Activated CD4-positive, alpha-beta T cell treated with anti-CD3 and anti-CD28 coated beads, Interleukin-2, amount 50 U/mL, for 48 hours (primary cell): ENCODE measurements around the gene ZNF548.
A peak's percentile ranks its signal among the peaks of the same experiment; 100 is the strongest.
"Not testable (repeated sequence)": the region's sequence is repeated elsewhere in the genome, so short reads cannot be mapped to it uniquely, and the experiment has no call there.

Experiments
- DNase-seq, 2 experiments: peaks; one replicate each; pipeline ENCODE4 v3.0.0-alpha.2; 2020

Gene ZNF548

DNA sequence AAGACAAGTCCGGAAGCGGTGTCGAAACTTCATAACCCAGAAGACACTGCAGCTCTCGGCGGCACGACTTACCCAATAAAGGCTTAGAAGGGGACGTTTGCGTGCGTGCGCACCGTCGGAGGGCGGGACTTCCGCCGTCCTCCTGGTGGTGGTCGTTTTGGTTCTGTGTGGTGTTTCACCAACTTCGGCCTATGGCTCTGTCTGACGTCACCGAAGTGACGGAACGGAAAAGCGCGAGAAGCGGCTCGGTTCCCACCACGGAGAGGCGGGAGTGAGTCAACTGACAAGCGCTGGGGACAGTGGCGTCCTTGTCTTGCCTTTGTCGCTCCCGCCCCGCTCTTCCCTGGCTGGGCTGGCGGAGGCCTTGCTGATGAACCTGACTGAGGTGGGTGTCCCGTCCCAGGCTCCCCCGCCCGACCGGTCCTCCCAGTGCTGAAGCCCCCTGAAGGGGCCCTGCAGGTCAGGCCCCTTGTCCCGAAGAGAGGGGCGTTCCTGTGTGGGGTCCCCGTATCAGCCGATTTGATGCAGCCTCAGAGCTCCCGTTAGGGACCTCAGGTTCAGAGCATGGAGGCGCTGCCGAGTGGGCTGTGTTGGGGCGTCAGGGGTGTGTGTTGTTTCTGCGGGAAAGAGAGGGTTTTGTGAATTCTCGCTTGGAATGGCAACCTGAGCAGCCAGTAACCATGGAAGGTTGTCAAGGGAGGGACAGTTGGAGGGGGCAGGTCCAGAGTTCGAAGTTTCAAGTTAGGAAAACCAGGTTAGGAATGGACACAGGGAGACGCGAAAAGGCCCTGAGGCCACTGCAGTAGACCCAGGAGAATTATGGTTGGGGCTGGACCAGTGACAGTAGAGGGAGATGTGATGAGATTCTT is at the start of gene ZNF548:
TSS of gene ZNF548 (plus strand) at position 125 of the 869 bp plus-strand sequence. CDS start at position 371, 246 bp downstream.
- peak; percentile 95 to 96 for DNase-seq

DNA sequence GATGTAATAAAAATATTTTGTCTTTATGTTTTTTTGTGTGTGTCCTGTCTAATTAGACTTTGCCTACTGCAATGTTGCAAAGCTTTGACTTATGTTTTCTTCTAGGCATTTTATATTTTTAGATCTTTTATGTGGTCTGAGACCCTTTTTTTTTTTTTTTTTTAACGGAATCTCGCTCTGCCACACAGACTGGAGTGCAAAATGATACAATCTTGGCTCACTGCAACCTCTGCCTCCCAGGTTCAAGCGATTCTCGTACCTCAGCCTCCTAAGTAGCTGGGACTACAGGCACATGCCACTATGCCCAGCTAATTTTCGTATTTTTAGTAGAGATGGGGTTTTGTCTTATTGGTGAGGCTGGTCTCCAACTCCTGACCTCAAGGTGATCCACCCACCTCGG is 47.1 kb upstream of the ZNF548 start:
- DNase-seq: no peak

DNA sequence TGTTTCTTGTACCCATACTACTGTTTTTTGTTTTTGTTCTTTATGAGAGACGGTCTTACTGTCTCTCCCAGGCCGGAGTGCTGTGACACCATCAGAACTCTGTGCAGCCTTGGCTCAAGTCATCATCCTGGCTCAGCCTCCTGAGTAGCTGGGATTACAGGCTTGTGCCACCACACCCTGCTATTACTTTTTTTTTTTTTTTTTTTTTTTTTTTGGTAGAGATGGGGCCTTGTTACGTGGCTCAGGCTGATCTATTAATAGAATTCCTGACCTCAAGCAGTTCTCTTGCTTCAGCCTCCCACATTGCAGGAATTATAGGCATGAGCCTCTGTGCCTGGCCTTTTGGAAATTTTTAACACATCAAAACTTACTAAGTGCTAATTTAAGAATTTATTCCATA is 41.5 kb upstream of the ZNF548 start:
- no peak for DNase-seq

DNA sequence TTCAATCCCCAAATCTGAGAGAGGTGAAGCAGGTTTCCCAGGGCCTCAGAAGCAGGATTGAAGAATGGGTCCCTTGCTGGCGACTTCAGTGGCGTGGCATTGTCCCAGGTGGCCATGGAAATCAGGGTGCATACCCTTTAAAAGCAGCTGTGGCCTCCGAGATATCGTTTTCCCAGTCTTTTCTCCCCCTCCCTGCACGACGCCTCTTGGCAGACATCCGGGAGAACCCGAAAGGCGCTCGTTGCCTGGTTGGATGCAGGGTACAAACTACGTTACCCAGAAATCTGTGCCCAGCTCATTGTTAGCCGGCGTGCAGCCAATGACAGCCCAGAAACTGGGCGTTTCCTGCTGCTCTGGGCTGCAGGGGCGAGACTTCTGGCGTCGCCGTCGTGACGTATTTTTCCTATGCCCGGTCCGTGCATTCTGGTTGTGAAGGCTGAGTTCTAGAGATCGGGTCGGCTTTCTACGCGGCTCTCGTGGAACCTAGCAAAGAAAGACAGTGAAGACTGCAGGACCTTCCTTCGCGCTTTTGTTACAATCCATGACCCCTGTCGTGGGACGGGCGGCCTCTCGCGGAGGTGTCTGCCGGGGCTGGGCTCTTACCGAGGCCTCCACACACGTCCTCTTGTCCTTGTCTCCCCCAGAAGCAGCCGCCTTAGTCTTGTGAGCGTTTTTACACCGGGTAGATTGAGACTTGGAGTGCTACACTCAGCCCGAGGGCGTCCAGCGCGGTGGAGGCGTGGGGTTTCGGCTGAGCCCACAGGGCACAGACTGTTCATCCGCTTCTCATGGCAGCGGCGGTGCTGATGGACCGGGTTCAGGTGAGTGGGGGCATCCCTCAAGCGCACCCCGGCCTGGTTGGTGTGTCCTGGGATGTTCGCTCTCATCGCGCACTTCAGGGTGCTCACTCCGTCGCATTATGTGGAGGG is 38.5 kb upstream of the ZNF548 start, which contains the start of gene ZNF304:
TSS of gene ZNF304 (plus strand) at position 395 of the 929 bp plus-strand sequence. CDS start at position 789, 394 bp downstream.
- peak; percentile 82 to 87 for DNase-seq

DNA sequence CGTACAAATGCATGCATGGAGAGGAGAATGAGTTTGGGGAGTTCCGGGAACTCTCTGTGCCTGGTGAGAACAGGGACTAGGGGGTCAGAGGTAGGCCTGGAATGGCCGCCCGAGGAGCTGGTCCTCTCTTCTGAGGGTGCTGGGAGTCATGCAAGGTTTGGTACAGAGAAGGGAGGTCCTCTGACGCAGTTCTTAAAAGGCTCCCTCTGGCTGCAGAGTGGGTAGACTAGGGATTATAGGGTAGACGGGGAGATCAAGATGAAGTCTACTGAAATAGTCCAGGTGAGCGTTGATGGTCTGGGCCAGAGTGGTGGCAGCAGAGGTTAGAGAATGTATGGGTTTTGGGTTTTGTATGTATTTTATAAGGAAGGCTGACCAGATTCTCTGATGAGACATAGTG is 37.8 kb upstream of the ZNF548 start:
- no peak for DNase-seq

DNA sequence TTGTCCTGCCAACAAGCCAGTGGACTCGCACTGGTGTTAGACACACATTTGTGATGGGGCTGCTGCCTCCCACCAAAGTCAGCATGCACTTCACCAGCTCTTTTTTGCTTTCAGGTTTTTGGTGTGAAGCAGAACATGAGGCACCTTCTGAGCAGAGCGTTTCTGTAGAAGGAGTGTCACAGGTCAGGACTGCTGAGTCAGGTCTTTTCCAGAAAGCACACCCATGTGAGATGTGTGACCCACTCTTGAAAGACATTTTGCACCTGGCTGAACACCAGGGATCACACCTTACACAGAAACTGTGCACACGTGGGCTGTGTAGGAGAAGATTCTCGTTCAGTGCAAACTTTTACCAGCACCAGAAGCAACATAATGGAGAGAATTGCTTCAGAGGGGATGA is 33.7 kb upstream of the ZNF548 start:
- no peak for DNase-seq

DNA sequence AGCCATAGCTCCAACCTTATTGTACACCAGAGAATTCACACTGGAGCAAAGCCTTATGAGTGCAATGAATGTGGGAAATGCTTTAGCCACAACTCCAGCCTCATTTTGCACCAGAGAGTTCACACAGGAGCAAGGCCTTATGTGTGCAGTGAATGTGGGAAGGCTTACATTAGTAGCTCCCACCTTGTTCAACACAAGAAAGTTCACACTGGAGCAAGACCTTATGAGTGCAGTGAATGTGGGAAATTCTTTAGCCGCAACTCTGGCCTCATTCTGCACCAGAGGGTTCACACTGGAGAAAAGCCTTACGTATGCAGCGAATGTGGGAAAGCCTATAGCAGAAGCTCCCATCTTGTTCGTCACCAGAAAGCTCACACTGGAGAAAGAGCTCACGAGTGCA is 32.2 kb upstream of the ZNF548 start:
- DNase-seq: no peak

DNA sequence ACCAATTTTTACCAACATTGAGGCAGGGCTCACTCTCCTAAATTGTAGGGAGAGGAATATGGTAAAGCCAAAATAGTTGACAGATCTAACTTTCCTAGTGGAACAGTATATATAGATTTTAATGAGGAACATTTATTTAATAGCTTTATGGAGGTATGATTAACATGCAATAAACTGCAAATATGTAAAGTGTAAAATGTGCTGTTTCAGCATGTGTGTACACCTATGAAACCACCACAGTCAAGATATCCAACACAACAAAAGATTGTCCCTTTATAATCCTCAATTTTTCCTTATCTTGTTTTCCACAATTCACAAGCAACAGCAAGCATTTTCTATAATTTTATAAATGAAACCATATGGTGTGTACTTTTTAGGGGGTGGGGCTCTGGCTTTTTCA is 30.4 kb upstream of the ZNF548 start:
- no peak for DNase-seq

DNA sequence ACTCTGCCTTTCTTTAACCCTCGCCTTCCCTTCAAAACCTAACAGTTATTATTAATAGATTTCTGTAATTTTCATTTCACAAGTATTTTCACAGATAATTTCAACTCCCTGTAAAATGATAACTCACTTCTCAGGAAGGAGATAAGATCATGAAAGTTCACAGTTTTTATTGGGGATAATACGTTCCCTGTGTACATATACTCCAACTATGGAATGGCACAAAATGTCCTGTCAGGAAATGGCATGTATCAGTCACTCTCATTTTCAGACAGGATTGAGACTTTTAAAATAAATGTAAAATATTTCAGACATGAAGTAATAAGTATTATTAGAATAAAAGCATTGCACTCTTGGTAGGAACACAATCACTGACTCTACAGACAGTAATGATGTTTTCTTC is 27.2 kb upstream of the ZNF548 start:
- no peak for DNase-seq

DNA sequence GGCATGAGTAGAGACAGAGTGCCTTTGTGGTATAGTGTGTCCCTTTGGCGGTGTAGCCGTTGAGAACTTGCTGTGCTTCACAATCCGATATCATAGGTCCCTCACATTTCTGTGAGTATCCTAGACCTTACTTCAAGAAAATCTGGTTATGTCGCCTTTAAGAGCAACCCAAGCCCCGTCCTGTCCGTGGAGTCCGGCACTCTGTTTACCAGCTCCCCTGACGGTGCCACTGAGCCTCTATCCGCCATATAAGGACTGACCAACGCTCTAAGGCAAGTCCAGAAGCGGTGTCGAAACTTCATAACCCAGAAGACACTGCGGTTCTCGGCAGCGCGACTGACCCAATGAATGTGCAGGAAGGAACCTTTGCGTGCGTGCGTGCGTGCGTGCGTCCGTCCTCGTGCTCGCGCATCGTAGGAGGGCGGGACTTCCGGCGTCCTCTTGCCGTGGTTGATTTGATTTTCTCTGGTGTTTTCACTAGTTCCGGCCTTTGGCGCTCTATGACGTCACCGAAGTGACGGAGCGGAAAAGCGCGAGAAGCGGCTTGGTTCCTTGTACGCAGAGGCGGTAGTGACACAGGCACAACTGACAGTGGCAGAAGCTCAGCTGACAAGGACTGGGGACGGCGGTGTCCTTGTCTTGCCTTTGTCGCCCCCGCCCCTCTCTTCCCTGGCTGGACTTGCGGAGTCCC is 26.5 kb upstream of the ZNF548 start, which contains the start of the genes TRAPPC2B and ZNF547:
TSS of gene TRAPPC2B (plus strand) at position 555 of the 691 bp plus-strand sequence. CDS start 1,283 bp downstream, outside the sequence.
TSS of gene ZNF547 (plus strand) at position 555 of the 691 bp plus-strand sequence. CDS start 5,005 bp downstream, outside the sequence.
- DNase-seq: peak; percentile 98

DNA sequence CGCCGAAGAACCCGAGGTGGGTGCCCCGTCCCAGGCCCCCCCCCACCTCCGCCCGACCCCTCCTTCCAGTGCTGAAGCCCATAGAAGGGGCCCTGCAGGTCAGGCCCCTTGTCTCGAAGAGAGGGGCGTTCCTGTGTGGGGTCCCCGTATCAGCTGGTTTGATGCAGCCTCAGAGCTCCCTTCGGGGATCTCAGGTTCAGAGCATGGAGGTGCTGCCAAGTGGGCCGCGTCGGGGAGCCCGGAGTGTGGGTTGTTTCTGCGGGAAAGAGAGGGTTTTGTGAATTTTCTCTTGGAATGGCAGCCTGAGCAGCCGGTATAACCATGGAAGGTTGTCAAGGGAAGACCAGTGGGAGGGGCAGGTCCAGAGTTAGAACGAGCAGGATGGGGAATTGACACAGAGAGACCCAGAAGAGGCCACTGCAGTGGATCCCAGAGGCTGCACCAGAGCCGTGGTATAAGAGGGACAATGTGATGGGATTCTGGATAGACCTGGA is 25.9 kb upstream of the ZNF548 start:
- DNase-seq: no peak

DNA sequence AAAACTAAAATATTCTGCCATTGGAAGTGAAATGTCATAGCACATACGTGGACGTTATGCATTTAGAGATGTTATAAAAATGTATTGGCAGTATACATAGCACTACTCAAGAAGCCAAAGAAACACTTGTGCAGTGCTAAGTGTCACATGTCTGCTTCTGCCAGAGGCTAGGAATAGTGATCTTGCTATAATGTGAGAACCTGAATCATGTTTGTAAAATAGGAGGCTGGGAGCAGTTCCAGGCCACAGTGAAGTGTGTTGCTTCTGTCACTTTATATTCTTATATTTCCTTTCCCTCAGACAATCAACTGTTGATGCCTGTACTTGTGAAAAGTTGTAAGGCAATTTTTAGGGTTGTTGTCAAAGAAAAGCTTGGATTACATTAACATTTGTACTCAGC is 22.9 kb upstream of the ZNF548 start:
- no peak for DNase-seq

DNA sequence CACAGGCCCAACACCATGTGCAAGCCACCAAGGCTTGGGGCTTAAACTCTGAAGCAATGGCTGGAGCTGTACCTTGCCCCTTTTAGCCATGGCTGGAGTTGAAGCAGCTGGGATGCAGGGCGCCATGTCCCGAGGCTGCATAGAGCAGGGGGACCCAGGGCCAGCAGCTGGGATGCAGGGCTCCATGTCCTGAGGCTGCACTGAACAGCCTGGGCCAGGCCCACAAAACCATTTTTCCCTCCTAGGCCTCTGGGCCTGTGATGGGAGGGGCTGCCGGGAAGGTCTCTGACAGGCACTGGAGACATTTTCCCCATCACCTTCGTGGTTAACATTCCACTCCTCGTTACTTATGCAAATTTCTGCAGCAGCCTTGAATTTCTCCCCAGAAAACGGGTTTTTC is 15.5 kb upstream of the ZNF548 start:
- DNase-seq: no peak

DNA sequence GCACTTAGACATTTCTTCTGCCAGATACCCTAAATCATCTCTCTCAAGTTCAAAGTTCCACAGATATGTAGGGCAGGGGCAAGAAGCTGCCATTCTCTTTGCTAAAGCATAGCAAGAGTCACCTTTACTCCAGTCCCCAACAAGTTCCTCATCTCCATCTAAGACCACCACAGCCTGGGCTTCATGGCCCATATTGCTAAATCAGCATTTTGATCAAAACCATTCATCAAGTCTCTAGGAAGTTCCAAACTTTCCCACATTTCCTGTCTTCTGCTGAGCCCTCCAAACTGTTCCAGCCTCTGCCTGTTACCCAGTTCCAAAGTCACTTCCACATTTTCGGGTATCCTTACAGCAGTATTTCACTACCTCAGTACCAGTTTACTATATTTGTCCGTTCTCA is 15.0 kb upstream of the ZNF548 start:
- DNase-seq: not testable (repeated sequence)

DNA sequence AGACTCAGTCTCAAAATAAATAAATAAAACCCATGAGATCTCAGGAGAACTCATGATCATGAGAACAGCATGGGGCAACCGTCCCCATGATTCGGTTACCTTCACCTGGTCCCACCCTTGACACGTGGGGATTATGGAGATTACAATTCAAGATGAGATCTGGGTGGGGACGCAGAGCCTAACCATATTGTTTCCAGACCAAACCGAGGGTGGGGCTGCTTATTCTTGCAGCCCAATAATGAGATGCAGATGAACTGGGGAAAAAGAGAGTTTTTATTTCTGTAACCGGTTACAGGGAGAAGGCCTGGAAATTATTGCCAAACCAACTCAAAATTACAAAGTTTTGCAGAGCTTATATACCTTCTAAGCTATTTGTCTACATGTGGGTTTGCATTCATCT is 13.5 kb upstream of the ZNF548 start:
- no peak for DNase-seq

DNA sequence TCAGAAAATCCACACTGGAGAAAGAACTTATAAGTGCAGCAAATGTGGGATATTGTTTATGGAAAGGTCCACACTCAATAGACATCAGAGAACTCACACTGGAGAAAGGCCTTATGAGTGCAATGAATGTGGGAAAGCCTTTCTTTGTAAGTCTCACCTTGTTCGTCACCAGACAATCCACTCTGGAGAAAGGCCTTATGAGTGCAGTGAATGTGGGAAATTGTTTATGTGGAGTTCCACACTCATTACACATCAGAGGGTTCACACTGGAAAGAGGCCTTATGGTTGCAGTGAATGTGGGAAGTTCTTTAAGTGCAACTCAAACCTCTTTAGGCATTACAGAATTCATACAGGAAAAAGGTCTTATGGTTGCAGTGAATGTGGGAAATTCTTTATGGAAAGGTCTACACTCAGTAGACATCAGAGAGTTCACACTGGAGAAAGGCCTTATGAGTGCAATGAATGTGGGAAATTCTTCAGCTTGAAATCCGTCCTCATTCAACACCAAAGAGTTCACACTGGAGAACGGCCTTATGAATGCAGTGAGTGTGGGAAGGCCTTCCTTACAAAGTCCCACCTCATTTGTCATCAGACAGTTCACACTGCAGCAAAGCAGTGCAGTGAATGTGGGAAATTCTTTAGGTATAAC is 12.0 kb upstream of the ZNF548 start:
- no peak for DNase-seq

DNA sequence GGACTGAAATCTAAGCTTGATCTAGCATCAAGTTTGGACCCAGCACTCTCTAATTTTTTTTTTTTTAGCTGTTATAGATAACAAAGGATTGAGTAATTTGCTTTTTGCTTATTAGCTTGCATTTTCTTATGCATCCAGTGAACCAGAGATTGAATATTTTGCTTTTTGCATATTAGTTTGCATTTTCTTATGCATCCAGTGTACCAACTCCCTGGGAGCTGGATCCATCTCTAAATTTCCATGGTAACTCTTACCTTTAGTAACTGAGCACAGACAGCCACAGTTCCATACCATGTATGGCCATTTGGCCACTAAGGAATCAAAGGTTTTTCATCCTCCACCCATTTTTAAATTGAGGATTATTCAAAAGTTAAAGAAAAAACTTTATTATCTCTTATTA is 8.7 kb upstream of the ZNF548 start:
- DNase-seq: no peak

DNA sequence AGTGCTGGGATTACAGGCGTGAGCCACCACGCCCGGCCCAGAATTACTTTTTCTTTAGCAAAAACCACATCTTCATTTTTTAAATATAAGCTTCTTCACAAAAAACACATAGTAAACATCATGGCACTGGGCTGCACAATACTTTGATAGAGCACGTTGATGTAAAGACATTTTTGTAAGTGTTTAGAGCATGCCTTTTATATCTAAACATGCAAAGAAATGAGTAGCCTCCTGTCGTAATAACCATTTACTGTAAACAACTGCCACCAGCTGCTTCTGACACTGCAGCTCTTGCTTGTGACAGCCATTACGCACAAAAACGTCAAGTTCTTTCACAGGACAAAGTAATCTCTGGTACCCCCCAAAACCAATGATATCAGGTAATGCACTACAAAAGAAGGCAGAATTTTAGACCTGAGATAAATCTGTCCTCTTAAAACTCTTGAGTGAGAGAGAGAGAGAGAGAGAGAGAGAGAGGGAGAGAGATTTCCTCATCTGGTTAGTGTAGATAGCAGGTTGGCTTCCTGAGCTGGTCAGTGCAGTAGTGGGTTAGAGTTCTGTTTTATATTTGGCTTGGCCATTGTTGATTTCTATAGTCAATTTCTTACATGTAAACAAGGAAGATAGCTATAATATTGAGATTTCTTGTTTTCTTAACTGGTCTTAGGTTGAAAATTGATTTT is 6.7 kb upstream of the ZNF548 start:
- no peak for DNase-seq

DNA sequence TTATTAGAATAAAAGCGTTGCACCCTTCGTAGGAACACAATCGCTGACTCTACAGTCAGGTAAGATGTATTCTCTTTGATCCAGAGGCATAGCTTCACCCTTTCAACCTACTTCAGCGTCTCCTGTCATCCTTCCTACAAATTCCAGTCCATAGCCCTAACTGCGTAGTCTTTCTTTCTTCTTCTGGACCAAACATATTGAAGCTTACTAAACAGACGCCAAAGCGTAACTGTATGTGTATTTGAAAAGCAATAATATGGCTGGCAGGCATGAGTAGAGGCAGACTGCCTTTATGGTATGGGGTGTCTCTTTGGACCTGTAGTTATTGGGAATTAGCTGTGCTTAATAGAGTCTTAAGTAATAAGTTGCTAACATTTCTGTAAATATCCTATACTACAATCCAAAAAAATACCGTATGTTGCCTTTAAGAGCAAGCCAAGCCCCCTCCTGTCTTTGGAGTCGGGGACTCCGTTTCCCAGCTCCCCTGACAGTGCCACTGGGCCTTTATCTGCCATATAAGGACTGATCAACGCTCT is 392 bp upstream of the ZNF548 start:
- no peak for DNase-seq

DNA sequence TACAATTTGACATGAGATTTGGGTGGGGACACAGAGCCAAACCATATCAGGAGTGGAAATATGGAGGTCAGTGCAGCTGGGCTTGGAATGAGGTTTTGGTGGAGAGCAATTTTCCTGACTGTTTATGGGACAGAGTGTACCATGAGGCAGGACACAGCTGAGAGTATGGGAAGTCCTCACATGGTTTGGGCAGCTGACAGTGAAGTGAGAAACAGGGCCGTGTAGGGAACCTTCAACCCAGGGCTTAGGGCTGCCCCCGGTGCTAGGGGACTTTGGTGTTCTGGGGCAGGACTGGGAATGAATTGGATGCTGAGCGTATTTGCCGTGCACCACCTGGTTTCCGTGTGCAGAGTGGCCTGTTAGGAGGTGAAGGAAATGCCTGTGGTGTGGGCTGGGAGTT is 6.1 kb downstream of the ZNF548 start:
- no peak for DNase-seq

DNA sequence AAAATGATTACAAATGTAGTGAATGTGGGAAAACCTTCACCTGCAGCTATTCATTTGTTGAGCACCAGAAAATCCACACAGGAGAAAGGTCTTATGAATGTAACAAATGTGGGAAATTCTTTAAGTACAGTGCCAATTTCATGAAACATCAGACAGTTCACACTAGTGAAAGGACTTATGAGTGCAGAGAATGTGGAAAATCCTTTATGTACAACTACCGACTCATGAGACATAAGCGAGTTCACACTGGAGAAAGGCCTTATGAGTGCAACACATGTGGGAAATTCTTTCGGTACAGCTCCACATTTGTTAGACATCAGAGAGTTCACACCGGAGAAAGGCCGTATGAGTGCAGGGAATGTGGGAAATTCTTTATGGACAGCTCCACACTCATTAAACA is 9.2 kb downstream of the ZNF548 start:
- no peak for DNase-seq
